ENCODE data around the gene STK24. TPM values are rescaled to one million over a fixed set of nuclear protein-coding genes. Genes with fewer than 3 reads are reported as not detected.

The STK24 gene
- total RNA-seq, 1 experiment from 2014 or later: 84.8 TPM

GRCh38 chr13:98546402-98546801 lies 30.5 kb downstream of the STK24 start:
- Histone ChIP-seq H3K9me3 (ENCODE audit: low read depth, low read length, poor library complexity, severe bottlenecking) (no peaks in the 10 kb centered on the region), H3K4me1 (ENCODE audit: insufficient read depth, low read length, poor library complexity, severe bottlenecking) (peaks cover 20% of the 10 kb centered on the region), H3K36me3 (ENCODE audit: insufficient read depth, low read length, poor library complexity, severe bottlenecking) (no peaks in the 10 kb centered on the region), H3K27ac (ENCODE audit: low read depth, low read length, poor library complexity, severe bottlenecking) (no peak overlapping the region), H3K27me3 (replicated peaks; ENCODE audit: insufficient read depth, low read depth, low read length, poor library complexity) (no peaks in the 10 kb centered on the region), H3K4me3 (ENCODE audit: low read depth, low read length, poor library complexity, severe bottlenecking) (no peak overlapping the region)
- no TSS peak for BruUV-seq (replicated peaks)
- TF ChIP-seq CTCF (conservative IDR thresholded peaks at IDR 0.05; ENCODE audit: low read depth, low read length) (no peak), EZH2 (IDR thresholded peaks at IDR 0.05; ENCODE audit: borderline replicate concordance, low read depth, low read length, poor library complexity, severe bottlenecking) (no peak)
- CTCF ChIA-PET: no interaction called here
- POLR2A ChIA-PET (ENCODE audit: low non-redundant PET): no interaction called here
- no peak for DNase-seq (ENCODE audit: low spot score)
- intact Hi-C loops (cut with micrococcal nuclease; ENCODE audit: unreplicated experiment): no loop called here

GRCh38 chr13:98544104-98544710 lies 32.7 kb downstream of the STK24 start:
- intact Hi-C loops (cut with micrococcal nuclease; ENCODE audit: unreplicated experiment): no loop called here
- BruUV-seq (replicated peaks): no TSS peak
- no peak for DNase-seq (ENCODE audit: low spot score)
- no peak for TF ChIP-seq CTCF (conservative IDR thresholded peaks at IDR 0.05; ENCODE audit: low read depth, low read length)
- TF ChIP-seq EZH2 (IDR thresholded peaks at IDR 0.05; ENCODE audit: borderline replicate concordance, low read depth, low read length, poor library complexity, severe bottlenecking): no peak
- CTCF ChIA-PET: no interaction called here
- no peak overlapping the region for H3K4me3 ChIP-seq (ENCODE audit: low read depth, low read length, poor library complexity, severe bottlenecking)
- no peaks in the 10 kb centered on the region for H3K9me3 ChIP-seq (ENCODE audit: low read depth, low read length, poor library complexity, severe bottlenecking)
- H3K27me3 ChIP-seq (replicated peaks; ENCODE audit: insufficient read depth, low read depth, low read length, poor library complexity): no peaks in the 10 kb centered on the region
- POLR2A ChIA-PET (ENCODE audit: low non-redundant PET): no interaction called here
- no peak overlapping the region for H3K27ac ChIP-seq (ENCODE audit: low read depth, low read length, poor library complexity, severe bottlenecking)
- no peaks in the 10 kb centered on the region for H3K36me3 ChIP-seq (ENCODE audit: insufficient read depth, low read length, poor library complexity, severe bottlenecking)
- H3K4me1 ChIP-seq (ENCODE audit: insufficient read depth, low read length, poor library complexity, severe bottlenecking): peaks cover 25% of the 10 kb centered on the region

GRCh38 chr13:98543378-98544103 lies 33.4 kb downstream of the STK24 start:
- Histone ChIP-seq H3K9me3 (ENCODE audit: low read depth, low read length, poor library complexity, severe bottlenecking) (no peaks in the 10 kb centered on the region), H3K36me3 (ENCODE audit: insufficient read depth, low read length, poor library complexity, severe bottlenecking) (no peaks in the 10 kb centered on the region), H3K27ac (ENCODE audit: low read depth, low read length, poor library complexity, severe bottlenecking) (no peak overlapping the region), H3K4me3 (ENCODE audit: low read depth, low read length, poor library complexity, severe bottlenecking) (no peak overlapping the region), H3K4me1 (ENCODE audit: insufficient read depth, low read length, poor library complexity, severe bottlenecking) (peaks cover 25% of the 10 kb centered on the region), H3K27me3 (replicated peaks; ENCODE audit: insufficient read depth, low read depth, low read length, poor library complexity) (no peaks in the 10 kb centered on the region)
- no peak for TF ChIP-seq EZH2 (IDR thresholded peaks at IDR 0.05; ENCODE audit: borderline replicate concordance, low read depth, low read length, poor library complexity, severe bottlenecking)
- DNase-seq (ENCODE audit: low spot score): no peak
- intact Hi-C loops (cut with micrococcal nuclease; ENCODE audit: unreplicated experiment): no loop called here
- POLR2A ChIA-PET (ENCODE audit: low non-redundant PET): no interaction called here
- CTCF ChIA-PET: no interaction called here
- no TSS peak for BruUV-seq (replicated peaks)

Measured in A673 (cell line).